HG03060 (cell line): ENCODE measurements around the gene ZNF732.
"Not testable (repeated sequence)": the region's sequence is repeated elsewhere in the genome, so short reads cannot be mapped to it uniquely, and the experiment has no call there.

Experiments used
- ATAC-seq: cut with Tn5 transposase; IDR thresholded peaks from one replicate; pipeline ENCODE4 v1.9.1; 2021; ENCODE audit warnings: low read depth, moderate number of reproducible peaks; ENCODE audit not compliant: unreplicated experiment

Gene ZNF732

DNA sequence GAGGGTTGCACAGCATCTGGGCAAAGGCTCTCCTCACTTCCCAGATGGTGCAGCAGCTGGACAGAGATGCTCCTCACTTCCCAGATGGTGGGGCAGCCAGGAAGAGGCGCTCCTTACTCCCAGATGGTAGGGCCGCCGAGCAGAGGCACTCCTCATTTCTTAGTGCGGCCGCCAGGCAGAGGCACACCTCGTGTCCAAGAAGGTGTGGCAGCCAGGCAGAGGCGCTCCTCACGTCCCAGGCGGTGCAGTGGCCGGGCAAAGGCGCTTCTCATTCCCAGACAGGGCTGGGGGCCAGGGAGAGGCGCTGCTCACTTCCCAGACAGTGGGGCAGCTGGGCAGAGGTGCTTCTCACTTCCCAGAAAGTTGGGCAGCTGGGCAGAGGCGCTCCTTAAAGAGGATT is 48.8 kb downstream of the ZNF732 start:
- no peak for ATAC-seq

DNA sequence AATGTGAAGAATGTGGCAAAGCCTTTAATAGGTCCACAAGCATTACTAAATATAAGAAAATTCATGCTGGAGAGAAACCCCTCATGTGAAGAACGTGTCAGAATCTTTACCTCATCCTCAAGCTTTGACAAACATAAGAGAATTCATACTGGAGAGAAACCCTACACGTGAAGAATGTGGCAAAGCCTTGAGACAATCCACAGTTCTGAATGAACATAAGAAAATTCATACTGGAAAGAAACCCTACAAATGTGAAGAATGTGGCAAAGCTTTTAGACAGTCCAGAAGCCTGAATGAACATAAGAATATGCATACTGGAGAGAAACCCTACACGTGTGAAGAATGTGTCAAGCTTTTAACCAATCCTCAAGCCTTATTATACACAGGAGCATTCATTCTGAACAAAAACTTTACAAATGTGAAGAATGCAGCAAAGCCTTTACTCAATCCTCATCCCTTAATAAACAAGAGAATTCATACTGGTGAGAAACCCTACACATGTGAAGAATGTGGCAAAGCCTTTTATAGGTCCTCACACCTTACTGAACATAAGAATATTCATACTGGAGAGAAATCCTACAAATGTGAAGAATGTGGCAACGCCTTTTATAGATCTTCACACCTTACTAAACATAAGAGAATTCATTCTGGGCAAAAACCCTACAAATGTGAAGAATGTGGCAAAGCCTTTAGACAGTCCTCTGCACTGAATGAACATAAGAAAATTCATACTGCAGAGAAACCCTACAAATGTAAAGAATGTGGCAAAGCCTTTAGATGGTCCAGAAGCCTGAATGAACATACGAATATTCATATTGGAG is 51.1 kb downstream of the ZNF732 start:
- ATAC-seq: no peak

DNA sequence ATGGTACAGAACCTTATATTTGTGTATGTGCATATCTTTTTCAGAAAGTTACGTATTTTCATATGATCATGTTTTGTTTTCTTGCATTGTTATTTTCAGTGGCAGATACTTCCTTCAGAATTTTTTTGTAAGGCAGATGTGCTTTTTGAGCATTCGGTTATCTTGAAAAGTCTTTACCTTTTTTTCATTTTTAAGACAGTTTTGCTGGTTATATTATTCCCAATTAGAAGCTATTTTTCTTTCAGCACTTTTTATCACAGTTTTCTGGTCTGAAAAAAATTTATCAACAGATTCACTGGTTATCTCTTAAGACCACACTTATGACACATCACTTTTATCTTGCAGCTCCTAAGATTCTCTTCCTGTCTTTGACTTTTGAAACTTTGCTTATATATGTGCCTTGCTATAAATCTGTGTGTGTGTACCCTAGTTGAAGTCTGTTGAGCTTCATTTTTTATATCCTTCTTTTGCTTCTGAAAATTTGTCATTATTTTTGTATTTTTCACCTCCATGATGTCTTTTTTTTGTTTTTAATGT is 53.1 kb downstream of the ZNF732 start:
- ATAC-seq: no peak

DNA sequence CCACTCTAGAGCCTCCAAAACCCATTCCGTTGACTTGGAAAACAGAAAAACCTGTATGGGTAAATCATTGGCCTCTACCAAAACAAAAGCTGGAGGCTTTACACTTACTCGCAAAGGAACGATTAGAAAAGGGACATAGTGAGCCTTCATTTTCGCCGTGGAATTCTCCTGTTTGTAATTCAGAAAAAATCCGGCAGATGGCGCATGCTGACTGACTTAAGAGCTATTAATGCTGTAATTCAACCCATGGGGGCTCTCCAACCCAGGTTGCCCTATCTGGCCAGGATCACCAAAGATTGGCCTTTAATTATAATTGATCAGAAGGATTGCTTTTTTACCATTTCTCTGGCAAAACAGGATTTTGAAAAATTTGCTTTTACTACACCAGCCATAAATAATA is 60.8 kb downstream of the ZNF732 start:
- ATAC-seq: no peak

DNA sequence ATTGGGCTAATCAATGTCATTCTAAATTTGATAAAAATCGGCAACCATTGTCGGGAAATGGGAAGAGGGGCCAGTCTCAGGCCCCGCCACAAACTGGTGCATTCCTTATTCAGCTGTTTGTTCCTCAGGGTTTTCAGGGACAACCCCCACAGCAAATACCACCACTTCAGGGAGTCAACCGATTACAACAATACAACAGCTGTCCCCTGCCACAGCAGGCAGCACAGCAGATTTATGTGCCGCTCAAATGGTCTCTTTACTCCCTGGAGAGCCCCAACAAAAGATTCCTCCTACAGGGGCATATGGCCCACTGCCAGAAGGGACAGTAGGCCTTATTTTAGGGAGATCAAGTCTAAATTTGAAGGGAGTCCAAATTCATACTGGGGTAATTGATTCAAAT is 61.8 kb downstream of the ZNF732 start:
- ATAC-seq: no peak

DNA sequence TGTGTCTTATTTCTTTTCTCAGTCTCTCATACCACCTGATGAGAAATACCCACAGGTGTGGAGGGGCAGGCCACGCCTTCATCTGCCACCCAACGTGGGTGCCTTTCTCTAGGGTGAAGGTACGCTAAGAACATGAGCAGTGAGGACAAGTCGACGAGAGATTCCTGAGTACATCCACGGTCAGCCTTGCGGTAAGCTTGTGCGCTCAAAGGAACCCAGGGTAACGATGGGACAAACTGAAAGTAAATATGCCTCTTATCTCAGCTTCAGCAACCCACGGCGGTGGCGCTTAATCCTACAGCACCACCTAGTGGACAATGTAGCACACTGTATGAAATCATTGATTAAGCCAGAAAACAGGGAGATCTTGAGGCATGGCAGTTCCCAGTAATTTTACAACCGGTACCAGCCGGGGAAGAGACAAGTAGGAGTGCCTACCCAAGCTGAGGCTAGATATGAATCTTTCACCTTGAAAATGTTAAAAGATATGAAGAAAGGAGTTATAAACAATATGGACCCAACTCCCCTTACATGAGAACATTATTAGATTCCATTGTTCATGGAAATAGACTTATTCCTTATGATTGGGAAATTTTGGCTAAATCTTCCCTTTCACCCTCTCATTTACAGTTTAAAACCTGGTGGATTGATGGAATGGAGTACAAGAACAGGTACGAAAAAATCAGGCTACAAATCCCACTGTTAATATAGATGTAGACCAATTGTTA is 63.0 kb downstream of the ZNF732 start:
- no peak for ATAC-seq

DNA sequence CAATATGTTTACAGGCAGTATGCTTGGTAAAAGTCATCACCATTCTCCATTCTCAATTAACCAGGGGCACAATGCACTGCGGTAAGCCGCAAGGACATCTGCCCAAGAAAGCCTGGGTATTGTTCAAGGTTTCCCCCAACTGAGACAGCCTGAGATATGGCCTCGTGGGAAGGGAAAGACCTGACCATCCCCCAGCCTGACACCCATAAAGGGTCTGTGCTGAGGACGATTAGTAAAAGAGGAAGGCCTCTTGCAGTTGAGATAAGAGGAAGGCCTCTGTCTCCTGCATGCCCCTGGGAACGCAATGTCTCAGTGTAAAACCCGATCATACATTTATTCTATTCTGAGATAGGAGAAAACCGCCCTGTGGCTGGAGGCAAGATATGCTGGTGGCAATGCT is 63.9 kb downstream of the ZNF732 start:
- ATAC-seq: not testable (repeated sequence)

DNA sequence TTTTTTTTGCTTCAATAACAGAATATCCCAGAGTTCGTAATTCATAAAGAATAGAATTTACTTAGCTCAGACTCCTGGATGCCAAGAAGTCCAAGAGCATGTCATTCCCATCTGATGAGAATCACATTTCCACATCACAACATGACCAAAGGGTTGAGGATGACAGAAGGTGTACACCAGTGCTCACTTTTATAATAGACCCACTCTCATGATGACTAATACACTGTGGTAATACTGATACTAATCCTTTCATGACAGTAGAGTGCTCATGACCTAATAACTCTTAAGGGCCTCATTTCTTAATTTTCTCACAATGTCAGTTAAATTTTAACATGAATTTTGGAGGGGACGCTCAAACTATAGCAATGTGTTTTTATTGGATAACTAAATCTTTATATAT is 69.2 kb downstream of the ZNF732 start:
- no peak for ATAC-seq

DNA sequence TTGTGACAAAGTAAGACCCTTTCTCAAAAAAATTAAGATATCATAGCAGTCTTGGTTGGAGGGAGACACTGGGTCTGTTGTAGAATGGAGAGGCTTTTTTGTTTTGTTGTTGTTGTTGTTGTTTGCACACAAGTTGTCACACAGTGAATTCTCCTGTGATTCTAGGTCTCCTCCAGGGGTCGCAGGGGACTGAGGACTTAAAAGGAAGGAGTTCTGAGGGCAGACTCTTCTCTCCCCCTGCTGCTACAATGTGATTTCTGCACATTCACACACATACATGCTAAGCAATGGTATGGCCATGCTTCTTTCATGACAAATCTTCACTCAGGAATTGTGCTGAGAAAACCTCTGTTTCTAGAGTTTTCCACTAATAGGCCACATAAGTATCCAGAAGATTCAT is 71.1 kb downstream of the ZNF732 start:
- ATAC-seq: no peak

DNA sequence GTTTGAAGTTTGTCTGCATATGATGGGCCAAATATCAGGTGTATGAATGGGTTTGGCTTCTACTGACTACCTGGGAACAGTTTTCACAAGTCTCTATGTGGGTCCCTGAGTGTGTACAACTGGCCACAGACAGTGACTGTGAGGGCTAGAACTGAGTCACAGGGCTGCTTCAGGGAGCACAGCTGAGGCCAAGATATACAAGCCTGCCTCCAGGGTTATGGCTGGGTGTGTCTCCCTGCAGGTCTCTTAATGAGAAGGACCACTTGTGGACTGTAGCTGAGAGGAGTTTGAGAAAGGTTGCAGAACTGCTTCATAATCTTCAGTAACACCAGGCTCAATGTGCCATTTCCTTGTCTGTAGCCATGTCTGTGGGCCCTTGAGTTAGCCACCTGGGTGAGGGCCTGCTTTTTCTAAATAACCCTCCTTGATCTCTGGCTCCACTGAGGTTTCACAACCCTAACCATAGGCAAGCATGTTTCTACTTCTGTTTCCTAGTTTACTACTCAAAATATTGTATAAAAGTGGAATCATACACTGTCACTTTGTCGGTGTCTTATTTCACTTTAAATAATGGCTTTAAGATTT is 81.3 kb downstream of the ZNF732 start:
- ATAC-seq: no peak
